ENCODE measurements around the gene FOXF2. TPM values are rescaled to one million over a fixed set of nuclear protein-coding genes. Genes with fewer than 3 reads are reported as not detected.
A peak's percentile ranks its signal among the peaks of the same experiment; 100 is the strongest.

FOXF2 gene
- total and polyA plus RNA-seq, 7 experiments from 2014 or later: not detected

GRCh38 chr6:1380625-1381427 is 8.6 kb upstream of the FOXF2 start:
- intact Hi-C loops (cut with micrococcal nuclease): loop anchor here (1.0 to 5.0 kb wide), 8 partner anchors 226 to 1194 kb away; partner anchors contain the start of gene IRF4 (in 1 of the 2)
- no peak overlapping the region for H3K4me3 ChIP-seq (ENCODE audit: low read length)
- H3K36me3 ChIP-seq (ENCODE audit: control insufficient read depth in 2 of 3, insufficient read depth in 3 of 3, low read length in 3 of 3): no peaks in the 10 kb centered on the region
- POLR2A ChIA-PET: no interaction called here
- Mint-ChIP-seq H3K27me3 (peaks cover 56 to 81% (median 58%) of the 10 kb centered on the region in 5 donors), H3K9me3 (no peaks in the 10 kb centered on the region), H3K4me1 (peaks cover 21 to 48% (median 37%) of the 10 kb centered on the region in 7 donors), H3K4me3 (peak overlapping the region; percentile 31 to 75 (median 52)), H3K27ac (peak overlapping the region in 1 of 9 donors; percentile 49), H3K36me3 (peaks cover 0 to 5% (median 0%) of the 10 kb centered on the region in 5 donors)
- peaks cover 8 to 14% of the 10 kb centered on the region in 2 donors for H3K27me3 ChIP-seq (ENCODE audit: control insufficient read depth in 2 of 2, insufficient read depth in 2 of 2, low read length in 2 of 2)
- no peak overlapping the region for H3K27ac ChIP-seq (ENCODE audit: low read depth, low read length)
- no peaks in the 10 kb centered on the region for H3K9me3 ChIP-seq (ENCODE audit: control insufficient read depth in 2 of 3, low read length in 3 of 3)
- H3K4me1 ChIP-seq (ENCODE audit: control insufficient read depth in 2 of 2, insufficient read depth in 2 of 2, low read length in 2 of 2): peaks cover 0 to 16% of the 10 kb centered on the region in 2 donors
- ATAC-seq (no peak), DNase-seq (no peak)
- CTCF ChIA-PET: interaction anchor here (0.7 to 1.7 kb wide), 4 partner anchors 16 to 788 kb away, joined by 3 to 4 read pairs (median 3); no protein-coding TSS in a partner anchor

- Histone ChIP-seq H3K9me3 (ENCODE audit: control insufficient read depth in 2 of 3, low read length in 3 of 3) (no peaks in the 10 kb centered on the region), H3K4me1 (ENCODE audit: control insufficient read depth in 2 of 2, insufficient read depth in 2 of 2, low read length in 2 of 2) (peaks cover 0 to 16% of the 10 kb centered on the region in 2 donors), H3K36me3 (ENCODE audit: control insufficient read depth in 2 of 3, insufficient read depth in 3 of 3, low read length in 3 of 3) (no peaks in the 10 kb centered on the region), H3K4me3 (ENCODE audit: low read length) (no peak overlapping the region), H3K27ac (ENCODE audit: low read depth, low read length) (no peak overlapping the region), H3K27me3 (ENCODE audit: control insufficient read depth in 2 of 2, insufficient read depth in 2 of 2, low read length in 2 of 2) (peaks cover 8 to 20% of the 10 kb centered on the region in 2 donors)
- peaks cover 21 to 50% (median 37%) of the 10 kb centered on the region in 7 donors for H3K4me1 Mint-ChIP-seq
- intact Hi-C loops (cut with micrococcal nuclease): loop anchor here (1.0 to 5.0 kb wide), 8 partner anchors 225 to 1194 kb away; partner anchors contain the start of gene IRF4 (in 1 of the 2)
- peaks cover 0 to 5% (median 0%) of the 10 kb centered on the region in 5 donors for H3K36me3 Mint-ChIP-seq
- no peak overlapping the region for H3K27ac Mint-ChIP-seq
- DNase-seq (peak in 8 of 9 donors; percentile 7 to 77 (median 49)), ATAC-seq (peak; percentile 78)
- peaks cover 54 to 81% (median 57%) of the 10 kb centered on the region in 5 donors for H3K27me3 Mint-ChIP-seq
- ChIA-PET CTCF (interaction anchor here (0.7 to 1.7 kb wide), 5 partner anchors 15 to 789 kb away, joined by 3 to 4 read pairs (median 3); no protein-coding TSS in a partner anchor), POLR2A (no interaction called here)
- peak overlapping the region; percentile 31 to 75 (median 52) for H3K4me3 Mint-ChIP-seq
- no peaks in the 10 kb centered on the region for H3K9me3 Mint-ChIP-seq
Measured at GRCh38 chr6:1381481-1382330, 7.7 kb upstream of the FOXF2 start.

GRCh38 chr6:1382331-1382882 is 7.0 kb upstream of the FOXF2 start:
- no peak for DNase-seq
- no peak overlapping the region for H3K4me3 ChIP-seq (ENCODE audit: low read length)
- H3K36me3 ChIP-seq (ENCODE audit: control insufficient read depth in 2 of 3, insufficient read depth in 3 of 3, low read length in 3 of 3): no peaks in the 10 kb centered on the region
- peaks cover 8 to 24% of the 10 kb centered on the region in 2 donors for H3K27me3 ChIP-seq (ENCODE audit: control insufficient read depth in 2 of 2, insufficient read depth in 2 of 2, low read length in 2 of 2)
- no peak for ATAC-seq
- H3K36me3 Mint-ChIP-seq: peaks cover 0 to 5% (median 0%) of the 10 kb centered on the region in 5 donors
- ChIA-PET POLR2A (no interaction called here), CTCF (interaction anchor here (0.8 kb wide), 1 partner anchor 15 kb away, joined by 3 read pairs; no protein-coding TSS in a partner anchor)
- peak overlapping the region in 1 of 9 donors; percentile 38 for H3K27ac Mint-ChIP-seq
- no peaks in the 10 kb centered on the region for H3K9me3 ChIP-seq (ENCODE audit: control insufficient read depth in 2 of 3, low read length in 3 of 3)
- intact Hi-C loops (cut with micrococcal nuclease): loop anchor here (5.0 kb wide), 5 partner anchors 585 to 1195 kb away; partner anchors contain the start of gene IRF4 (in 1 of the 2)
- peaks cover 0 to 16% of the 10 kb centered on the region in 2 donors for H3K4me1 ChIP-seq (ENCODE audit: control insufficient read depth in 2 of 2, insufficient read depth in 2 of 2, low read length in 2 of 2)
- H3K9me3 Mint-ChIP-seq: no peaks in the 10 kb centered on the region
- H3K27ac ChIP-seq (ENCODE audit: low read depth, low read length): no peak overlapping the region
- H3K4me3 Mint-ChIP-seq: peak overlapping the region in 6 of 10 donors; percentile 40 to 63 (median 60)
- H3K27me3 Mint-ChIP-seq: peaks cover 56 to 82% (median 59%) of the 10 kb centered on the region in 5 donors
- peaks cover 21 to 51% (median 40%) of the 10 kb centered on the region in 7 donors for H3K4me1 Mint-ChIP-seq

GRCh38 chr6:1382883-1383728 is 6.3 kb upstream of the FOXF2 start:
- peak overlapping the region in 1 of 9 donors; percentile 18 for H3K27ac Mint-ChIP-seq
- H3K36me3 ChIP-seq (ENCODE audit: control insufficient read depth in 2 of 3, insufficient read depth in 3 of 3, low read length in 3 of 3): no peaks in the 10 kb centered on the region
- H3K27me3 ChIP-seq (ENCODE audit: control insufficient read depth in 2 of 2, insufficient read depth in 2 of 2, low read length in 2 of 2): peaks cover 8 to 25% of the 10 kb centered on the region in 2 donors
- peaks cover 0 to 16% of the 10 kb centered on the region in 2 donors for H3K4me1 ChIP-seq (ENCODE audit: control insufficient read depth in 2 of 2, insufficient read depth in 2 of 2, low read length in 2 of 2)
- H3K27me3 Mint-ChIP-seq: peaks cover 56 to 82% (median 60%) of the 10 kb centered on the region in 5 donors
- ATAC-seq: no peak
- ChIA-PET POLR2A (no interaction called here), CTCF (interaction anchor here (0.8 kb wide), 1 partner anchor 14 kb away, joined by 3 read pairs; no protein-coding TSS in a partner anchor)
- H3K4me1 Mint-ChIP-seq: peaks cover 25 to 52% (median 37%) of the 10 kb centered on the region in 7 donors
- H3K27ac ChIP-seq (ENCODE audit: low read depth, low read length): no peak overlapping the region
- H3K36me3 Mint-ChIP-seq: peaks cover 0 to 5% (median 0%) of the 10 kb centered on the region in 5 donors
- H3K9me3 Mint-ChIP-seq: no peaks in the 10 kb centered on the region
- intact Hi-C loops (cut with micrococcal nuclease): loop anchor here (5.0 kb wide), 5 partner anchors 586 to 1196 kb away; partner anchors contain the start of gene IRF4 (in 1 of the 2)
- no peak overlapping the region for H3K4me3 ChIP-seq (ENCODE audit: low read length)
- H3K4me3 Mint-ChIP-seq: peak overlapping the region in 5 of 10 donors; percentile 40 to 63 (median 61)
- no peaks in the 10 kb centered on the region for H3K9me3 ChIP-seq (ENCODE audit: control insufficient read depth in 2 of 3, low read length in 3 of 3)
- no peak for DNase-seq

- Histone ChIP-seq H3K36me3 (ENCODE audit: control insufficient read depth in 2 of 3, insufficient read depth in 3 of 3, low read length in 3 of 3) (no peaks in the 10 kb centered on the region), H3K4me1 (ENCODE audit: control insufficient read depth in 2 of 2, insufficient read depth in 2 of 2, low read length in 2 of 2) (peaks cover 0 to 13% of the 10 kb centered on the region in 2 donors), H3K9me3 (ENCODE audit: control insufficient read depth in 2 of 3, low read length in 3 of 3) (no peaks in the 10 kb centered on the region), H3K27me3 (ENCODE audit: control insufficient read depth in 2 of 2, insufficient read depth in 2 of 2, low read length in 2 of 2) (peaks cover 6 to 28% of the 10 kb centered on the region in 2 donors), H3K27ac (ENCODE audit: low read depth, low read length) (no peak overlapping the region), H3K4me3 (ENCODE audit: low read length) (no peak overlapping the region)
- intact Hi-C loops (cut with micrococcal nuclease): loop anchor here (5.0 kb wide), 5 partner anchors 587 to 1197 kb away; partner anchors contain the start of gene IRF4 (in 1 of the 2)
- ATAC-seq: no peak
- Mint-ChIP-seq H3K9me3 (no peaks in the 10 kb centered on the region), H3K36me3 (peaks cover 0 to 5% (median 0%) of the 10 kb centered on the region in 5 donors), H3K27ac (no peak overlapping the region), H3K4me1 (peaks cover 32 to 59% (median 42%) of the 10 kb centered on the region in 7 donors), H3K4me3 (peak overlapping the region in 1 of 10 donors; percentile 34), H3K27me3 (peaks cover 62 to 85% (median 66%) of the 10 kb centered on the region in 5 donors)
- no peak for DNase-seq
- ChIA-PET CTCF (no interaction called here), POLR2A (no interaction called here)
Measured at GRCh38 chr6:1383729-1384548, 5.4 kb upstream of the FOXF2 start.

All from naive thymus-derived CD4-positive, alpha-beta T cell (primary cell).